ENCODE results near the gene ANXA2R.

GRCh38 chr5:43078956-43079355, 38.8 kb upstream of the ANXA2R start:
- TF ChIP-seq CTCF (IDR thresholded peaks at IDR 0.05; ENCODE audit: poor library complexity) (no peak), EZH2 (IDR thresholded peaks at IDR 0.05; ENCODE audit: borderline replicate concordance) (no peak)
